Stimulated activated CD4-positive, alpha-beta T cell treated with anti-CD3 and anti-CD28 coated beads, TNF-alpha, amount 100 ng/mL, for 4 hours (primary cell): Measurements from ENCODE around the gene SPATA13.

ENCODE experiments used
- DNase-seq, 3 experiments: peaks; one replicate each; pipeline ENCODE4 v3.0.0-alpha.2; 2020; ENCODE audit warnings: low read depth in 3 of 3

SPATA13 gene

GRCh38 chr13:24222756-24223155 is 62.2 kb downstream of the SPATA13 start:
- DNase-seq = no peak

- DNase-seq = no peak
These were observed 63.1 kb downstream of the SPATA13 start for GRCh38 chr13:24223341-24224231.

GRCh38 chr13:24224232-24224680 is 63.7 kb downstream of the SPATA13 start:
- no peak for DNase-seq

- no peak for DNase-seq
These were observed 64.5 kb downstream of the SPATA13 start for GRCh38 chr13:24225062-24225461.

- DNase-seq = no peak
These were observed 65.4 kb downstream of the SPATA13 start for GRCh38 chr13:24225930-24226329.

- no peak for DNase-seq
These were observed 66.2 kb downstream of the SPATA13 start for GRCh38 chr13:24226762-24227161.

- DNase-seq = no peak
These were observed 68.4 kb downstream of the SPATA13 start for GRCh38 chr13:24228852-24229458.

- DNase-seq = no peak
These were observed 70.0 kb downstream of the SPATA13 start for GRCh38 chr13:24230428-24231072.

- DNase-seq = no peak
These were observed 70.9 kb downstream of the SPATA13 start for GRCh38 chr13:24231377-24231776.

- DNase-seq = no peak
These were observed 71.5 kb downstream of the SPATA13 start for GRCh38 chr13:24232037-24232436.

GRCh38 chr13:24232474-24232873 is 72.0 kb downstream of the SPATA13 start:
- DNase-seq = no peak

GRCh38 chr13:24233351-24233901 is 72.9 kb downstream of the SPATA13 start:
- no peak for DNase-seq

GRCh38 chr13:24234200-24234915 is 73.8 kb downstream of the SPATA13 start:
- DNase-seq = no peak

- DNase-seq = no peak
These were observed 76.8 kb downstream of the SPATA13 start for GRCh38 chr13:24237356-24237755.

GRCh38 chr13:24241336-24241735 is 80.8 kb downstream of the SPATA13 start:
- no peak for DNase-seq

- no peak for DNase-seq
These were observed 81.6 kb downstream of the SPATA13 start for GRCh38 chr13:24242100-24242499.

- DNase-seq = no peak
These were observed 82.8 kb downstream of the SPATA13 start for GRCh38 chr13:24243302-24243701.

GRCh38 chr13:24244802-24245201 is 84.3 kb downstream of the SPATA13 start:
- no peak for DNase-seq

- no peak for DNase-seq
These were observed 86.5 kb downstream of the SPATA13 start for GRCh38 chr13:24247016-24247415.

- no peak for DNase-seq
These were observed 89.1 kb downstream of the SPATA13 start for GRCh38 chr13:24249624-24250023.

GRCh38 chr13:24250376-24251057 is 90.0 kb downstream of the SPATA13 start:
- no peak for DNase-seq
